Liver (tissue), 9 donors: ENCODE measurements around the gene EPHA6. TPM values are rescaled to one million over a fixed set of nuclear protein-coding genes. Genes with fewer than 3 reads are reported as not detected.

Experiments used
- DNase-seq: peaks from one replicate; pipeline ENCODE4 v3.0.0-alpha.2; 2017; ENCODE audit warnings: low spot score
- H3K27ac ChIP-seq, 2 donors: one replicate each; pipeline ENCODE4 v1.7.0; 2013; ENCODE audit warnings: inconsistent platforms in 2 of 2, low read length in 2 of 2, control low read depth in 1 of 2, low read depth in 1 of 2, mild to moderate bottlenecking in 1 of 2
- H3K27me3 ChIP-seq, 4 donors: one replicate each; pipeline versions ENCODE4 v1.6.1 to v1.7.0; 2013; ENCODE audit warnings: low read length in 3 of 4, inconsistent platforms in 1 of 4, mild to moderate bottlenecking in 1 of 4, moderate library complexity in 1 of 4; ENCODE audit not compliant: control insufficient read depth in 4 of 4, insufficient read depth in 4 of 4
- H3K36me3 ChIP-seq, 4 donors: one replicate each; pipeline versions ENCODE4 v1.6.1 to v1.7.0; 2013; ENCODE audit warnings: low read length in 3 of 4, mild to moderate bottlenecking in 3 of 4, low read depth in 1 of 4, moderate library complexity in 1 of 4; ENCODE audit not compliant: control insufficient read depth in 4 of 4, insufficient read depth in 3 of 4
- H3K4me1 ChIP-seq, 4 donors: one replicate each; pipeline versions ENCODE4 v1.6.1 to v1.7.0; 2013; ENCODE audit warnings: low read length in 3 of 4, mild to moderate bottlenecking in 3 of 4, moderate library complexity in 1 of 4; ENCODE audit not compliant: control insufficient read depth in 4 of 4, insufficient read depth in 4 of 4
- H3K4me3 ChIP-seq, 3 donors: one replicate each; pipeline versions ENCODE4 v1.6.1 to v1.7.0; 2013; ENCODE audit warnings: low read length in 3 of 3, control low read depth in 1 of 3, low read depth in 1 of 3, mild to moderate bottlenecking in 1 of 3
- H3K9ac ChIP-seq, 2 donors: one replicate each; pipeline ENCODE4 v1.7.0; 2013; ENCODE audit warnings: low read length in 2 of 2, mild to moderate bottlenecking in 2 of 2, moderate library complexity in 2 of 2, control low read depth in 1 of 2, low read depth in 1 of 2
- H3K9me3 ChIP-seq, 4 donors: one replicate each; pipeline versions ENCODE4 v1.6.1 to v1.7.0; 2013; ENCODE audit warnings: low read length in 3 of 4; ENCODE audit not compliant: control insufficient read depth in 4 of 4
- FOXA2 ChIP-seq: IDR thresholded peaks from 2 replicates; pipeline ENCODE4 v1.6.1; 2016; ENCODE audit warnings: antibody characterized with exemption
- HNF4A ChIP-seq, 2 donors: conservative IDR thresholded peaks; 2 replicates each; pipeline ENCODE4 v1.6.1; 2016; ENCODE audit warnings: antibody characterized with exemption in 2 of 2, mild to moderate bottlenecking in 2 of 2
- JUND ChIP-seq, 2 donors: IDR thresholded peaks; 2 replicates each; pipeline ENCODE4 v1.6.1; 2016; ENCODE audit warnings: antibody characterized with exemption in 2 of 2
- NR2F2 ChIP-seq: IDR thresholded peaks from 2 replicates; pipeline ENCODE4 v1.6.1; 2016; ENCODE audit warnings: antibody characterized with exemption
- SP1 ChIP-seq: IDR thresholded peaks from 2 replicates; pipeline ENCODE4 v1.6.1; 2018; ENCODE audit warnings: antibody characterized with exemption, mild to moderate bottlenecking
- YY1 ChIP-seq: IDR thresholded peaks from 2 replicates; pipeline ENCODE4 v1.6.1; 2016; ENCODE audit warnings: antibody characterized with exemption, mild to moderate bottlenecking
- WGBS: extraction: QIAGEN DNeasy Blood & Tissue Kit; methylation state at CpG from one replicate; pipeline ENCODE4 v1.1.7; 2013; 5-methylcytosine and 5-hydroxymethylcytosine counted together
- polyA plus RNA-seq, 2 donors: library from polyadenylated mRNA; stranded (reverse) in 1 of 2; unstranded in 1 of 2; fragments of 200-250 nt in 1 of 2; fragments of >200 nt in 1 of 2; fragmentation: Nextera tagmentation in 1 of 2; extraction: Ambion mirVana in 1 of 2; gene quantifications; one replicate each; pipeline versions ENCODE4 v1.2.1 to v1.2.3, GENCODE V29; 2013 to 2015
- total RNA-seq, 2 donors: library from RNA; depleted of rRNA; stranded (reverse); fragments of >200 nt; gene quantifications; one replicate each; pipeline ENCODE4 v1.2.3, GENCODE V29; 2014
- TF ChIP-seq, protein P1 (sequence below): IDR thresholded peaks from 2 replicates; pipeline ENCODE4 v1.6.1; 2016; ENCODE audit warnings: antibody characterized with exemption
- TF ChIP-seq, protein P2 (sequence below): IDR thresholded peaks from 2 replicates; pipeline ENCODE4 v1.6.1; 2016; ENCODE audit warnings: antibody characterized with exemption, mild to moderate bottlenecking
- TF ChIP-seq, protein P3 (sequence below): fragments of 150-350 bp; IDR thresholded peaks from 2 replicates; pipeline ENCODE4 v1.5.1; 2017; ENCODE audit warnings: improper control_type of control experiment, low read depth, low read length; ENCODE audit not compliant: missing input control
- TF ChIP-seq, protein P4 (sequence below): IDR thresholded peaks from 2 replicates; pipeline ENCODE4 v1.6.1; 2016; ENCODE audit warnings: antibody characterized with exemption
- donor health status: healthy.
- donor health status: healthy.
- donor health status: healthy.
- donor health status: healthy.
- donor health status: healthy.

Gene EPHA6
- total and polyA plus RNA-seq, 4 donors = 0.05 to 0.17 (median 0.05) TPM; not detected in 1

DNA sequence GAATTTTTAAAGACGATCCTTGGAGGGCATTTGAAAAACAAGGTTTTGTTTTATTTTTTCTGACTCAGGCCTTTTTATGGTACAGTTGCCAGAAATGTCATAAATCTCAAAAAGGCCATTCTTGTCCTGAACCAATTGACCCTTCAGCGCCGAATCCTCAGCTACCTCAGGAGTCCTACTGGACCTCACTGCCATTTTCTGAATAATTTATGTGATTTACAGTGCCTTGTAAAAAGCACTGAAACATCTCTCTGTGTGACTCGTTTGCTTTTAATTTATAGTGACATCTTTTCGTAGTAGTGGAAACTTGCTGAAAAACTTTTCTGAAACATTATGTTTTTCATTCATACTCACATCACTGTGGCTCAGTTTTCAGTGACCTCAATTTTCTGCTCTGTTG is 878.0 kb downstream of the EPHA6 start:
- no peak for DNase-seq
- TF ChIP-seq YY1 = no peak
- TF ChIP-seq NR2F2 = no peak
- TF ChIP-seq, protein P1, sequence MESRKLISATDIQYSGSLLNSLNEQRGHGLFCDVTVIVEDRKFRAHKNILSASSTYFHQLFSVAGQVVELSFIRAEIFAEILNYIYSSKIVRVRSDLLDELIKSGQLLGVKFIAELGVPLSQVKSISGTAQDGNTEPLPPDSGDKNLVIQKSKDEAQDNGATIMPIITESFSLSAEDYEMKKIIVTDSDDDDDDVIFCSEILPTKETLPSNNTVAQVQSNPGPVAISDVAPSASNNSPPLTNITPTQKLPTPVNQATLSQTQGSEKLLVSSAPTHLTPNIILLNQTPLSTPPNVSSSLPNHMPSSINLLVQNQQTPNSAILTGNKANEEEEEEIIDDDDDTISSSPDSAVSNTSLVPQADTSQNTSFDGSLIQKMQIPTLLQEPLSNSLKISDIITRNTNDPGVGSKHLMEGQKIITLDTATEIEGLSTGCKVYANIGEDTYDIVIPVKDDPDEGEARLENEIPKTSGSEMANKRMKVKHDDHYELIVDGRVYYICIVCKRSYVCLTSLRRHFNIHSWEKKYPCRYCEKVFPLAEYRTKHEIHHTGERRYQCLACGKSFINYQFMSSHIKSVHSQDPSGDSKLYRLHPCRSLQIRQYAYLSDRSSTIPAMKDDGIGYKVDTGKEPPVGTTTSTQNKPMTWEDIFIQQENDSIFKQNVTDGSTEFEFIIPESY = no peak
- TF ChIP-seq, protein P2, sequence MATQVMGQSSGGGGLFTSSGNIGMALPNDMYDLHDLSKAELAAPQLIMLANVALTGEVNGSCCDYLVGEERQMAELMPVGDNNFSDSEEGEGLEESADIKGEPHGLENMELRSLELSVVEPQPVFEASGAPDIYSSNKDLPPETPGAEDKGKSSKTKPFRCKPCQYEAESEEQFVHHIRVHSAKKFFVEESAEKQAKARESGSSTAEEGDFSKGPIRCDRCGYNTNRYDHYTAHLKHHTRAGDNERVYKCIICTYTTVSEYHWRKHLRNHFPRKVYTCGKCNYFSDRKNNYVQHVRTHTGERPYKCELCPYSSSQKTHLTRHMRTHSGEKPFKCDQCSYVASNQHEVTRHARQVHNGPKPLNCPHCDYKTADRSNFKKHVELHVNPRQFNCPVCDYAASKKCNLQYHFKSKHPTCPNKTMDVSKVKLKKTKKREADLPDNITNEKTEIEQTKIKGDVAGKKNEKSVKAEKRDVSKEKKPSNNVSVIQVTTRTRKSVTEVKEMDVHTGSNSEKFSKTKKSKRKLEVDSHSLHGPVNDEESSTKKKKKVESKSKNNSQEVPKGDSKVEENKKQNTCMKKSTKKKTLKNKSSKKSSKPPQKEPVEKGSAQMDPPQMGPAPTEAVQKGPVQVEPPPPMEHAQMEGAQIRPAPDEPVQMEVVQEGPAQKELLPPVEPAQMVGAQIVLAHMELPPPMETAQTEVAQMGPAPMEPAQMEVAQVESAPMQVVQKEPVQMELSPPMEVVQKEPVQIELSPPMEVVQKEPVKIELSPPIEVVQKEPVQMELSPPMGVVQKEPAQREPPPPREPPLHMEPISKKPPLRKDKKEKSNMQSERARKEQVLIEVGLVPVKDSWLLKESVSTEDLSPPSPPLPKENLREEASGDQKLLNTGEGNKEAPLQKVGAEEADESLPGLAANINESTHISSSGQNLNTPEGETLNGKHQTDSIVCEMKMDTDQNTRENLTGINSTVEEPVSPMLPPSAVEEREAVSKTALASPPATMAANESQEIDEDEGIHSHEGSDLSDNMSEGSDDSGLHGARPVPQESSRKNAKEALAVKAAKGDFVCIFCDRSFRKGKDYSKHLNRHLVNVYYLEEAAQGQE = no peak
- whole genome bisulfite sequencing = 78% methylated on average over 5 of the region's 5 CpGs
- Histone ChIP-seq H3K4me3 (no peak overlapping the region), H3K27ac (no peak overlapping the region), H3K36me3 (no peaks in the 10 kb centered on the region), H3K9me3 (no peaks in the 10 kb centered on the region), H3K27me3 (no peaks in the 10 kb centered on the region), H3K9ac (no peak overlapping the region), H3K4me1 (no peaks in the 10 kb centered on the region)

DNA sequence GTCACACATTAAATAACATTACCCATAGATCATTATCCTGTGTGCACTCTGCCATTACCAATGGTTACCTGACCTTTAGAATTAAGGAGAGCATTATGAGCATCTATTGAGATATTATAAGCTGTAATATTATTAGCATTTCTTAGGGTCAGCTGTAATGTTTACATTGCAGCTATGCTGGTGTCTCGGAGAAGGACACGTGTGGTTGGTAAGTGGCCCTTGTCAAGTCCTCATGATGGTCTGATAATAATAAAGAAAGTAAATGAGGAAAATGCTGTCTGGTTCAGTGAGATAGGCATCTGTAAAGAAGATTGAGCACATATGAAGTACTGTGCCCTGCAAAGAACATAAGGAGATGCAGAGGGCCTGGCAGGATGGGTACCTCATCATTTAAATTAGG is 878.4 kb downstream of the EPHA6 start:
- Histone ChIP-seq H3K27ac (no peak overlapping the region), H3K9ac (no peak overlapping the region), H3K27me3 (no peaks in the 10 kb centered on the region), H3K4me1 (no peaks in the 10 kb centered on the region), H3K36me3 (no peaks in the 10 kb centered on the region), H3K4me3 (no peak overlapping the region), H3K9me3 (no peaks in the 10 kb centered on the region)
- 79% methylated on average over 2 of the region's 2 CpGs for WGBS
- no peak for TF ChIP-seq HNF4A (conservative IDR thresholded peaks at IDR 0.05)
- TF ChIP-seq, protein P1 = no peak
- TF ChIP-seq FOXA2 = no peak
- TF ChIP-seq, protein P3, sequence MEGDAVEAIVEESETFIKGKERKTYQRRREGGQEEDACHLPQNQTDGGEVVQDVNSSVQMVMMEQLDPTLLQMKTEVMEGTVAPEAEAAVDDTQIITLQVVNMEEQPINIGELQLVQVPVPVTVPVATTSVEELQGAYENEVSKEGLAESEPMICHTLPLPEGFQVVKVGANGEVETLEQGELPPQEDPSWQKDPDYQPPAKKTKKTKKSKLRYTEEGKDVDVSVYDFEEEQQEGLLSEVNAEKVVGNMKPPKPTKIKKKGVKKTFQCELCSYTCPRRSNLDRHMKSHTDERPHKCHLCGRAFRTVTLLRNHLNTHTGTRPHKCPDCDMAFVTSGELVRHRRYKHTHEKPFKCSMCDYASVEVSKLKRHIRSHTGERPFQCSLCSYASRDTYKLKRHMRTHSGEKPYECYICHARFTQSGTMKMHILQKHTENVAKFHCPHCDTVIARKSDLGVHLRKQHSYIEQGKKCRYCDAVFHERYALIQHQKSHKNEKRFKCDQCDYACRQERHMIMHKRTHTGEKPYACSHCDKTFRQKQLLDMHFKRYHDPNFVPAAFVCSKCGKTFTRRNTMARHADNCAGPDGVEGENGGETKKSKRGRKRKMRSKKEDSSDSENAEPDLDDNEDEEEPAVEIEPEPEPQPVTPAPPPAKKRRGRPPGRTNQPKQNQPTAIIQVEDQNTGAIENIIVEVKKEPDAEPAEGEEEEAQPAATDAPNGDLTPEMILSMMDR = no peak
- TF ChIP-seq JUND (IDR thresholded peaks at IDR 0.05) = no peak
- no peak for TF ChIP-seq SP1
- TF ChIP-seq, protein P4, sequence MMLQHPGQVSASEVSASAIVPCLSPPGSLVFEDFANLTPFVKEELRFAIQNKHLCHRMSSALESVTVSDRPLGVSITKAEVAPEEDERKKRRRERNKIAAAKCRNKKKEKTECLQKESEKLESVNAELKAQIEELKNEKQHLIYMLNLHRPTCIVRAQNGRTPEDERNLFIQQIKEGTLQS = no peak
- no peak for DNase-seq
